ENCODE data around the gene KCNAB1.

The KCNAB1 gene

GRCh38 chr3:156479604-156480003 lies 359.2 kb downstream of the KCNAB1 start:
- no peak overlapping the region for H3K9ac ChIP-seq (ENCODE audit: insufficient read length, low read depth)
- no peak overlapping the region for H3K4me3 ChIP-seq (ENCODE audit: insufficient read length, low read depth)
- no peaks in the 10 kb centered on the region for H3K9me3 ChIP-seq (ENCODE audit: insufficient read depth, low read length)
- no peaks in the 10 kb centered on the region for H3K27me3 ChIP-seq (ENCODE audit: insufficient read depth, insufficient read length)
- H3K4me1 ChIP-seq (ENCODE audit: insufficient read depth, insufficient read length): no peaks in the 10 kb centered on the region
- TF ChIP-seq ZNF274 (IDR thresholded peaks at IDR 0.05; ENCODE audit: low read depth, low read length): no peak
- DNase-seq (ENCODE audit: low read depth, low spot score): no peak
- H3K36me3 ChIP-seq (ENCODE audit: insufficient read depth, insufficient read length, low read length): no peaks in the 10 kb centered on the region

GRCh38 chr3:156480949-156481348 lies 360.6 kb downstream of the KCNAB1 start:
- H3K4me3 ChIP-seq (ENCODE audit: insufficient read length, low read depth): no peak overlapping the region
- no peak overlapping the region for H3K9ac ChIP-seq (ENCODE audit: insufficient read length, low read depth)
- TF ChIP-seq YY1 (IDR thresholded peaks at IDR 0.05; ENCODE audit: insufficient read depth, insufficient read length): no peak
- no peak for TF ChIP-seq SUZ12 (IDR thresholded peaks at IDR 0.05; ENCODE audit: extremely low read depth, insufficient read depth, insufficient read length)
- TF ChIP-seq ZNF274 (IDR thresholded peaks at IDR 0.05; ENCODE audit: low read depth, low read length): no peak

GRCh38 chr3:156483002-156483401 lies 362.6 kb downstream of the KCNAB1 start:
- Histone ChIP-seq H3K9me3 (ENCODE audit: insufficient read depth, low read length) (no peaks in the 10 kb centered on the region), H3K27me3 (ENCODE audit: insufficient read depth, insufficient read length) (no peaks in the 10 kb centered on the region), H3K36me3 (ENCODE audit: insufficient read depth, insufficient read length, low read length) (no peaks in the 10 kb centered on the region), H3K9ac (ENCODE audit: insufficient read length, low read depth) (no peak overlapping the region), H3K4me3 (ENCODE audit: insufficient read length, low read depth) (no peak overlapping the region), H3K4me1 (ENCODE audit: insufficient read depth, insufficient read length) (no peaks in the 10 kb centered on the region)
- DNase-seq (ENCODE audit: low read depth, low spot score): no peak
- TF ChIP-seq SUZ12 (IDR thresholded peaks at IDR 0.05; ENCODE audit: extremely low read depth, insufficient read depth, insufficient read length) (no peak), ZNF274 (IDR thresholded peaks at IDR 0.05; ENCODE audit: low read depth, low read length) (no peak), YY1 (IDR thresholded peaks at IDR 0.05; ENCODE audit: insufficient read depth, insufficient read length) (no peak)

More at GRCh38 chr3:156480949-156481348, 360.6 kb downstream of the KCNAB1 start:
- H3K9me3 ChIP-seq (ENCODE audit: insufficient read depth, low read length): no peaks in the 10 kb centered on the region
- no peaks in the 10 kb centered on the region for H3K36me3 ChIP-seq (ENCODE audit: insufficient read depth, insufficient read length, low read length)
- DNase-seq (ENCODE audit: low read depth, low spot score): no peak
- H3K4me1 ChIP-seq (ENCODE audit: insufficient read depth, insufficient read length): no peaks in the 10 kb centered on the region
- H3K27me3 ChIP-seq (ENCODE audit: insufficient read depth, insufficient read length): no peaks in the 10 kb centered on the region

GRCh38 chr3:156483426-156483825 lies 363.0 kb downstream of the KCNAB1 start:
- no peaks in the 10 kb centered on the region for H3K27me3 ChIP-seq (ENCODE audit: insufficient read depth, insufficient read length)
- no peak for DNase-seq (ENCODE audit: low read depth, low spot score)
- TF ChIP-seq ZNF274 (IDR thresholded peaks at IDR 0.05; ENCODE audit: low read depth, low read length) (no peak), YY1 (IDR thresholded peaks at IDR 0.05; ENCODE audit: insufficient read depth, insufficient read length) (no peak), SUZ12 (IDR thresholded peaks at IDR 0.05; ENCODE audit: extremely low read depth, insufficient read depth, insufficient read length) (no peak)
- H3K9ac ChIP-seq (ENCODE audit: insufficient read length, low read depth): no peak overlapping the region
- H3K36me3 ChIP-seq (ENCODE audit: insufficient read depth, insufficient read length, low read length): no peaks in the 10 kb centered on the region
- H3K4me3 ChIP-seq (ENCODE audit: insufficient read length, low read depth): no peak overlapping the region
- no peaks in the 10 kb centered on the region for H3K9me3 ChIP-seq (ENCODE audit: insufficient read depth, low read length)
- H3K4me1 ChIP-seq (ENCODE audit: insufficient read depth, insufficient read length): no peaks in the 10 kb centered on the region

- Histone ChIP-seq H3K27me3 (ENCODE audit: insufficient read depth, insufficient read length) (no peaks in the 10 kb centered on the region), H3K9me3 (ENCODE audit: insufficient read depth, low read length) (no peaks in the 10 kb centered on the region), H3K9ac (ENCODE audit: insufficient read length, low read depth) (no peak overlapping the region), H3K36me3 (ENCODE audit: insufficient read depth, insufficient read length, low read length) (no peaks in the 10 kb centered on the region), H3K4me1 (ENCODE audit: insufficient read depth, insufficient read length) (no peaks in the 10 kb centered on the region), H3K4me3 (ENCODE audit: insufficient read length, low read depth) (no peak overlapping the region)
- no peak for TF ChIP-seq ZNF274 (IDR thresholded peaks at IDR 0.05; ENCODE audit: low read depth, low read length)
- no peak for TF ChIP-seq YY1 (IDR thresholded peaks at IDR 0.05; ENCODE audit: insufficient read depth, insufficient read length)
- no peak for TF ChIP-seq SUZ12 (IDR thresholded peaks at IDR 0.05; ENCODE audit: extremely low read depth, insufficient read depth, insufficient read length)
- DNase-seq (ENCODE audit: low read depth, low spot score): no peak
Observed at GRCh38 chr3:156483961-156484787, 363.8 kb downstream of the KCNAB1 start.

GRCh38 chr3:156488767-156489166 lies 368.4 kb downstream of the KCNAB1 start:
- no peak for DNase-seq (ENCODE audit: low read depth, low spot score)
- Histone ChIP-seq H3K4me1 (ENCODE audit: insufficient read depth, insufficient read length) (no peaks in the 10 kb centered on the region), H3K4me3 (ENCODE audit: insufficient read length, low read depth) (no peak overlapping the region), H3K9ac (ENCODE audit: insufficient read length, low read depth) (no peak overlapping the region), H3K27me3 (ENCODE audit: insufficient read depth, insufficient read length) (no peaks in the 10 kb centered on the region), H3K9me3 (ENCODE audit: insufficient read depth, low read length) (no peaks in the 10 kb centered on the region), H3K36me3 (ENCODE audit: insufficient read depth, insufficient read length, low read length) (no peaks in the 10 kb centered on the region)
- no peak for TF ChIP-seq SUZ12 (IDR thresholded peaks at IDR 0.05; ENCODE audit: extremely low read depth, insufficient read depth, insufficient read length)
- TF ChIP-seq ZNF274 (IDR thresholded peaks at IDR 0.05; ENCODE audit: low read depth, low read length): no peak
- TF ChIP-seq YY1 (IDR thresholded peaks at IDR 0.05; ENCODE audit: insufficient read depth, insufficient read length): no peak

- DNase-seq (ENCODE audit: low read depth, low spot score): no peak
Observed at GRCh38 chr3:156489462-156489911, 369.1 kb downstream of the KCNAB1 start.

More at GRCh38 chr3:156489462-156489911, 369.1 kb downstream of the KCNAB1 start:
- H3K4me1 ChIP-seq (ENCODE audit: insufficient read depth, insufficient read length): no peaks in the 10 kb centered on the region
- no peak overlapping the region for H3K9ac ChIP-seq (ENCODE audit: insufficient read length, low read depth)
- H3K36me3 ChIP-seq (ENCODE audit: insufficient read depth, insufficient read length, low read length): no peaks in the 10 kb centered on the region
- TF ChIP-seq YY1 (IDR thresholded peaks at IDR 0.05; ENCODE audit: insufficient read depth, insufficient read length) (no peak), SUZ12 (IDR thresholded peaks at IDR 0.05; ENCODE audit: extremely low read depth, insufficient read depth, insufficient read length) (no peak), ZNF274 (IDR thresholded peaks at IDR 0.05; ENCODE audit: low read depth, low read length) (no peak)
- no peak overlapping the region for H3K4me3 ChIP-seq (ENCODE audit: insufficient read length, low read depth)
- H3K27me3 ChIP-seq (ENCODE audit: insufficient read depth, insufficient read length): no peaks in the 10 kb centered on the region
- H3K9me3 ChIP-seq (ENCODE audit: insufficient read depth, low read length): no peaks in the 10 kb centered on the region

Measured in NT2/D1 (cell line).